Stimulated activated CD4-positive, alpha-beta T cell treated with anti-CD3 and anti-CD28 coated beads, Interleukin-4, amount 100 ng/mL, for 48 hours (primary cell): Measurements from ENCODE around the gene NCOR1.
"Not testable (repeated sequence)": the region's sequence is repeated elsewhere in the genome, so short reads cannot be mapped to it uniquely, and the experiment has no call there.

Source experiments
- DNase-seq, 2 donors: peaks; one replicate each; pipeline ENCODE4 v3.0.0-alpha.2; 2020; ENCODE audit warnings: low read depth in 2 of 2

NCOR1 gene

GRCh38 chr17:16215273-16215964 is at the start of gene NCOR1:
Gene NCOR1 (minus strand): TSS chr17:16215534. CDS start chr17:16194569, 20,965 bp downstream.
- peak; percentile 85 to 90 for DNase-seq

- no peak for DNase-seq
Measured at GRCh38 chr17:16262201-16262600, 46.9 kb upstream of the NCOR1 start.

GRCh38 chr17:16261049-16261448 is 45.7 kb upstream of the NCOR1 start:
- no peak for DNase-seq

- DNase-seq: no peak
Measured at GRCh38 chr17:16259926-16260325, 44.6 kb upstream of the NCOR1 start.

GRCh38 chr17:16258901-16259300 is 43.6 kb upstream of the NCOR1 start:
- no peak for DNase-seq

GRCh38 chr17:16255481-16255921 is 40.2 kb upstream of the NCOR1 start:
- no peak for DNase-seq

- no peak for DNase-seq
Measured at GRCh38 chr17:16254773-16255400, 39.6 kb upstream of the NCOR1 start.

GRCh38 chr17:16251556-16251955 is 36.2 kb upstream of the NCOR1 start:
- no peak for DNase-seq

GRCh38 chr17:16251043-16251442 is 35.7 kb upstream of the NCOR1 start:
- no peak for DNase-seq

- no peak for DNase-seq
Measured at GRCh38 chr17:16250635-16251034, 35.3 kb upstream of the NCOR1 start.

- DNase-seq: no peak
Measured at GRCh38 chr17:16247586-16247984, 32.3 kb upstream of the NCOR1 start.

- no peak for DNase-seq
Measured at GRCh38 chr17:16243801-16244567, 28.6 kb upstream of the NCOR1 start.

GRCh38 chr17:16243385-16243784 is 28.1 kb upstream of the NCOR1 start:
- no peak for DNase-seq

GRCh38 chr17:16241906-16242399 is 26.6 kb upstream of the NCOR1 start:
- no peak for DNase-seq

- no peak for DNase-seq
Measured at GRCh38 chr17:16239931-16240330, 24.6 kb upstream of the NCOR1 start.

GRCh38 chr17:16232391-16232790 is 17.1 kb upstream of the NCOR1 start:
- DNase-seq: no peak

GRCh38 chr17:16229912-16230561 is 14.7 kb upstream of the NCOR1 start:
- DNase-seq: not testable (repeated sequence)

- DNase-seq: no peak
Measured at GRCh38 chr17:16222406-16222805, 7.1 kb upstream of the NCOR1 start.

GRCh38 chr17:16217002-16217635 is 1.8 kb upstream of the NCOR1 start, which contains the start of gene PIGL:
Gene PIGL (plus strand): TSS chr17:16217210. CDS start chr17:16217227, 17 bp downstream.
- DNase-seq: peak; percentile 79 to 85

GRCh38 chr17:16216341-16217001 is 1.1 kb upstream of the NCOR1 start:
- not testable (repeated sequence) for DNase-seq

- peak in 1 of 2 donors; percentile 27 for DNase-seq
Measured at GRCh38 chr17:16215965-16216316, 607 bp upstream of the NCOR1 start.
